Measurements from ENCODE around the gene GAMT. TPM values are rescaled to one million over a fixed set of nuclear protein-coding genes. Genes with fewer than 3 reads are reported as not detected.
"Not testable (repeated sequence)": the region's sequence is repeated elsewhere in the genome, so short reads cannot be mapped to it uniquely, and the experiment has no call there.

GAMT gene
- total RNA-seq, 2 experiments from 2014 or later: 11.0 to 13.0 TPM

DNA sequence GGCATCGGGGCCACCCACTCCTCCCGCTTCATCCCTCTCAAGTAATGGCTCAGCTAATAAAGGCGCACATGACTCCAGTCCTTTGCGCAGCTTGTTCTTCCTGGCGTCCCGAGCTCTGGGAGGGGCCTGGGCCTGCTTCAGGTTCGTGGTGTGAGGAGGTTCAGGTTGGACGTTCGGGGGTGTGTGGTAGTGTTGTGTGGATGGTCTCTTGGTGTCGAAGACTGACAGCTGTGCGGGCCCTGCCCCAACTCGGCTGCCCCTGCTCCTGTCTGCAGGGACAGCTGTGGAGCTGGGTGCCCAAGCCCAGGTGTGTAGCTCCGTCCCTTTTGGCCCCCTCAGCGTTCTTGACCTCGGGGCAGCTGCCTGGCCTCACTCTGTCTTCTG lies 39.1 kb upstream of the GAMT start:
- ATAC-seq (ENCODE audit: poor library complexity): no peak
- TF ChIP-seq CTCF (IDR thresholded peaks at IDR 0.05): no peak
- Histone ChIP-seq H3K27me3 (ENCODE audit: control insufficient read depth in 1 of 2, insufficient read depth in 2 of 2, low read length in 2 of 2) (peaks cover 0 to 2% of the 10 kb centered on the region in 2 experiments), H3K27ac (ENCODE audit: low read depth in 1 of 2, low read length in 2 of 2) (no peak overlapping the region), H3K9me3 (ENCODE audit: control insufficient read depth in 1 of 2, insufficient read depth in 1 of 2, low read length in 2 of 2) (no peaks in the 10 kb centered on the region), H3K4me1 (ENCODE audit: insufficient read depth, low read length) (peaks cover 42% of the 10 kb centered on the region), H3K4me3 (ENCODE audit: low read length) (no peak overlapping the region), H3K36me3 (ENCODE audit: insufficient read depth, low read length) (peaks cover 32% of the 10 kb centered on the region)
- no peak for DNase-seq
- intact Hi-C loops (cut with DNase I, micrococcal nuclease): no loop called here
- Mint-ChIP-seq H3K27me3 (no peaks in the 10 kb centered on the region), H3K9me3 (no peaks in the 10 kb centered on the region), H3K36me3 (ENCODE audit: low read depth) (peaks cover 55% of the 10 kb centered on the region), H3K4me3 (peak overlapping the region; percentile 100), H3K4me1 (ENCODE audit: low read depth) (peaks cover 25% of the 10 kb centered on the region), H3K27ac (peak overlapping the region; percentile 92)
- CTCF ChIA-PET: no interaction called here
- POLR2A ChIA-PET: interaction anchor here (1.2 kb wide), 1 partner anchor 29 kb away, joined by 3 read pairs; no protein-coding TSS in a partner anchor

DNA sequence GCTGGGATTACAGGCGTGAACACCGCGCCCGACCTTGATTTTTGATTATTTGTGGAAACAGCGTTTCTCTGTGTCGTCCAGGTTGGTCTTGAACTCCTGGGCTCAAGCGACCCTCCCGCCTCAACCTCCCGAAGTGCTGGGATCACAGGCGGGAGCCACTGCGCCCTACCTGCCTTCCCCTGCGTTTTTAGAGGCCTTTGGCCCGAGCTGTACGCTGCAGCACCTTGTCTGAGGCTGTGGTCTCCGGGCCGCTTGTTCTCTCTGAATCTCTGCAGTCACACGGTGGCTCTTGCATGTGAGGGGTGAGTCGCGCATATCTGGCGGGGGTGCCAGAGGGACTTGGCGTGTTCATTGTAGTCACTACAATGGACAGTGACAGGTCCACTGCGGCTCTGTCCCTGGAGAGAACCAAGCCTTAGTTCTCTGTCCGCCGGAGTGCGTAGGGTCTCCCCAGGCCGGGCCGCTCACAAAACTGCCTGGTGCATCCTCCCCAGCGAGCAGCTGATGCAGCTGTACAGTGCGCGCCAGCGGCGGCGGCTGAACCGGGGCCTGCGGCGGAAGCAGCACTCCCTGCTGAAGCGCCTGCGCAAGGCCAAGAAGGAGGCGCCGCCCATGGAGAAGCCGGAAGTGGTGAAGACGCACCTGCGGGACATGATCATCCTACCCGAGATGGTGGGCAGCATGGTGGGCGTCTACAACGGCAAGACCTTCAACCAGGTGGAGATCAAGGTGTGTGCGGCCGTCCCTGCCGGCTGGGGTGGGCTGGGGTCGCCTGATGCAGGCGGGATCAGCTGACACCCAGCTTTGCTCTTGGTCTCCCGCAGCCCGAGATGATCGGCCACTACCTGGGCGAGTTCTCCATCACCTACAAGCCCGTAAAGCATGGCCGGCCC lies 38.4 kb upstream of the GAMT start:
- ATAC-seq (ENCODE audit: poor library complexity); H3K27me3 ChIP-seq (ENCODE audit: control insufficient read depth in 1 of 2, insufficient read depth in 2 of 2, low read length in 2 of 2); CTCF ChIA-PET; H3K9me3 ChIP-seq (ENCODE audit: control insufficient read depth in 1 of 2, insufficient read depth in 1 of 2, low read length in 2 of 2); H3K27me3 Mint-ChIP-seq; H3K9me3 Mint-ChIP-seq; H3K27ac ChIP-seq (ENCODE audit: low read depth in 1 of 2, low read length in 2 of 2): not testable (repeated sequence)
- POLR2A ChIA-PET: interaction anchor here (0.9 to 1.2 kb wide), 2 partner anchors 29 to 57 kb away, joined by 3 to 4 read pairs; no protein-coding TSS in a partner anchor
- Histone ChIP-seq H3K36me3 (ENCODE audit: insufficient read depth, low read length) (peaks cover 34% of the 10 kb centered on the region), H3K4me3 (ENCODE audit: low read length) (peak overlapping the region; percentile 96), H3K4me1 (ENCODE audit: insufficient read depth, low read length) (peaks cover 36% of the 10 kb centered on the region)
- Mint-ChIP-seq H3K36me3 (ENCODE audit: low read depth) (peaks cover 60% of the 10 kb centered on the region), H3K27ac (peak overlapping the region; percentile 92), H3K4me1 (ENCODE audit: low read depth) (peaks cover 25% of the 10 kb centered on the region), H3K4me3 (peak overlapping the region; percentile 100)
- DNase-seq: peak in 1 of 14 experiments; percentile 51
- intact Hi-C loops (cut with DNase I, micrococcal nuclease): loop anchor here (2.0 to 5.0 kb wide), 4 partner anchors 39 to 162 kb away; partner anchors contain the start of genes ADAMTSL5 (in 2 of the 2), C19orf25 (in 1 of the 2) and FAM174C (in 1 of the 2)

GRCh38 chr19:1438933-1439354 lies 37.6 kb upstream of the GAMT start:
- H3K9me3 ChIP-seq (ENCODE audit: control insufficient read depth in 1 of 2, insufficient read depth in 1 of 2, low read length in 2 of 2): no peaks in the 10 kb centered on the region
- H3K36me3 Mint-ChIP-seq (ENCODE audit: low read depth): peaks cover 60% of the 10 kb centered on the region
- H3K4me1 ChIP-seq (ENCODE audit: insufficient read depth, low read length): peaks cover 32% of the 10 kb centered on the region
- H3K9me3 Mint-ChIP-seq: no peaks in the 10 kb centered on the region
- ATAC-seq (ENCODE audit: poor library complexity) (no peak), DNase-seq (no peak)
- peaks cover 25% of the 10 kb centered on the region for H3K4me1 Mint-ChIP-seq (ENCODE audit: low read depth)
- H3K36me3 ChIP-seq (ENCODE audit: insufficient read depth, low read length): peaks cover 42% of the 10 kb centered on the region
- intact Hi-C loops (cut with DNase I, micrococcal nuclease): loop anchor here (1.0 to 5.0 kb wide), 5 partner anchors 32 to 162 kb away; partner anchors contain the start of genes ADAMTSL5 (in 2 of the 2), DAZAP1 (in 2 of the 2), C19orf25 (in 1 of the 2) and FAM174C (in 1 of the 2)
- peak overlapping the region; percentile 92 for H3K27ac Mint-ChIP-seq
- peak overlapping the region; percentile 83 to 90 for H3K27ac ChIP-seq (ENCODE audit: low read depth in 1 of 2, low read length in 2 of 2)
- H3K27me3 Mint-ChIP-seq: no peaks in the 10 kb centered on the region
- POLR2A ChIA-PET: interaction anchor here (0.9 kb wide), 1 partner anchor 56 kb away, joined by 4 read pairs; no protein-coding TSS in a partner anchor
- CTCF ChIA-PET: no interaction called here
- peak overlapping the region; percentile 100 for H3K4me3 Mint-ChIP-seq
- no peaks in the 10 kb centered on the region for H3K27me3 ChIP-seq (ENCODE audit: control insufficient read depth in 1 of 2, insufficient read depth in 2 of 2, low read length in 2 of 2)
- peak overlapping the region; percentile 96 for H3K4me3 ChIP-seq (ENCODE audit: low read length)
- no peak for TF ChIP-seq CTCF (IDR thresholded peaks at IDR 0.05)

Measured in CD4-positive, alpha-beta T cell (primary cell).